WTC11 (cell line): ENCODE data around the gene CHIT1. TPM values are rescaled to one million over a fixed set of nuclear protein-coding genes. Genes with fewer than 3 reads are reported as not detected.

Experiments
- ATAC-seq: fragments of 200-7000 bp; cut with Tn5 transposase; 2 replicates; pipeline ENCODE4 v1.10.0; 2021; ENCODE audit warnings: mild to moderate bottlenecking, moderate library complexity
- CTCF ChIA-PET: fragments of 300-600 bp; sonication (Branson Sonifier 250); formaldehyde crosslinking; loops from one replicate; lab custom pipeline; 2021; ENCODE audit warnings: antibody characterized with exemption; lab: Charles Lee
- POLR2A ChIA-PET: fragments of 350-600 bp; sonication (Branson Sonifier 250); formaldehyde crosslinking; loops from one replicate; lab custom pipeline; 2021; ENCODE audit warnings: antibody characterized with exemption; lab: Charles Lee
- DNase-seq: peaks from one replicate; pipeline ENCODE4 v3.0.0; 2021; ENCODE audit warnings: low spot score
- H3K27ac Mint-ChIP-seq: 2 replicates; pipeline ENCODE4 v1.8.0; 2021; ENCODE audit warnings: mixed read lengths
- H3K27me3 Mint-ChIP-seq: 2 replicates; pipeline ENCODE4 v1.8.0; 2021; ENCODE audit warnings: low read depth, mild to moderate bottlenecking, moderate library complexity, mixed read lengths
- H3K36me3 Mint-ChIP-seq: 2 replicates; pipeline ENCODE4 v1.8.0; 2021; ENCODE audit warnings: mixed read lengths
- H3K4me1 Mint-ChIP-seq: 2 replicates; pipeline ENCODE4 v1.8.0; 2022; ENCODE audit warnings: mixed read lengths
- H3K4me3 Mint-ChIP-seq: 2 replicates; pipeline ENCODE4 v1.8.0; 2021; ENCODE audit warnings: mild to moderate bottlenecking, moderate library complexity, mixed read lengths
- H3K9me3 Mint-ChIP-seq: 2 replicates; pipeline ENCODE4 v1.8.0; 2021; ENCODE audit warnings: mixed read lengths
- ATF1 ChIP-seq: sonication (generic); formaldehyde crosslinking; IDR thresholded peaks from 2 replicates; pipeline ENCODE4 v1.8.1; 2023; ENCODE audit warnings: mild to moderate bottlenecking, moderate library complexity, missing genetic modification reagents
- ATF2 ChIP-seq: sonication (generic); formaldehyde crosslinking; IDR thresholded peaks from 2 replicates; pipeline ENCODE4 v1.8.1; 2022; ENCODE audit warnings: low read depth, missing genetic modification reagents, borderline replicate concordance
- CDX4 ChIP-seq: fragments of 250-450 bp; sonication (Bioruptor Pico); IDR thresholded peaks from 2 replicates; pipeline ENCODE4 v1.9.0; 2021; ENCODE audit warnings: moderate library complexity, mild to moderate bottlenecking, inconsistent platforms, borderline replicate concordance
- E2F4 ChIP-seq: sonication (generic); formaldehyde crosslinking; IDR thresholded peaks from 2 replicates; pipeline ENCODE4 v1.8.1; 2022; ENCODE audit warnings: low read depth, mild to moderate bottlenecking, moderate library complexity, missing genetic modification reagents, borderline replicate concordance
- ERG ChIP-seq: fragments of 250-450 bp; sonication (Bioruptor Pico); IDR thresholded peaks from 2 replicates; pipeline ENCODE4 v1.8.0; 2021; ENCODE audit warnings: mild to moderate bottlenecking
- ESRRA ChIP-seq: sonication (generic); formaldehyde crosslinking; IDR thresholded peaks from 2 replicates; pipeline ENCODE4 v1.8.1; 2022; ENCODE audit warnings: mild to moderate bottlenecking, missing genetic modification reagents, borderline replicate concordance
- KAT7 ChIP-seq: sonication (generic); formaldehyde crosslinking; IDR thresholded peaks from 2 replicates; pipeline ENCODE4 v1.8.1; 2023; ENCODE audit warnings: missing genetic modification reagents, mild to moderate bottlenecking, borderline replicate concordance
- MLX ChIP-seq: sonication (generic); formaldehyde crosslinking; IDR thresholded peaks from 2 replicates; pipeline ENCODE4 v1.8.1; 2023; ENCODE audit warnings: mild to moderate bottlenecking, missing genetic modification reagents, moderate library complexity
- NFE2L1 ChIP-seq: sonication (generic); formaldehyde crosslinking; IDR thresholded peaks from 2 replicates; pipeline ENCODE4 v1.8.1; 2023; ENCODE audit warnings: missing genetic modification reagents
- PRDM15 ChIP-seq: sonication (generic); formaldehyde crosslinking; IDR thresholded peaks from 2 replicates; pipeline ENCODE4 v1.8.0; 2022; ENCODE audit warnings: missing genetic modification reagents
- RELA ChIP-seq: sonication (generic); formaldehyde crosslinking; IDR thresholded peaks from 2 replicates; pipeline ENCODE4 v1.8.1; 2022; ENCODE audit warnings: missing genetic modification reagents, mild to moderate bottlenecking, borderline replicate concordance
- RORB ChIP-seq: fragments of 250-450 bp; sonication (Bioruptor Pico); IDR thresholded peaks from 2 replicates; pipeline ENCODE4 v1.9.0; 2021; ENCODE audit warnings: mild to moderate bottlenecking
- SOX15 ChIP-seq: fragments of 250-450 bp; sonication (Bioruptor Pico); IDR thresholded peaks from 2 replicates; pipeline ENCODE4 v1.9.0; 2021; ENCODE audit warnings: mild to moderate bottlenecking
- TCF7 ChIP-seq: sonication (generic); formaldehyde crosslinking; IDR thresholded peaks from 2 replicates; pipeline ENCODE4 v1.8.0; 2022; ENCODE audit warnings: mild to moderate bottlenecking, low read depth, missing genetic modification reagents, moderate library complexity
- USF2 ChIP-seq: sonication (generic); formaldehyde crosslinking; IDR thresholded peaks from 2 replicates; pipeline ENCODE4 v1.8.1; 2023; ENCODE audit warnings: mild to moderate bottlenecking, missing genetic modification reagents, moderate library complexity
- ZNF121 ChIP-seq: sonication (generic); formaldehyde crosslinking; IDR thresholded peaks from 2 replicates; pipeline ENCODE4 v1.8.0; 2023; ENCODE audit warnings: missing genetic modification reagents
- ZNF138 ChIP-seq: sonication (generic); formaldehyde crosslinking; conservative IDR thresholded peaks from 2 replicates; pipeline ENCODE4 v1.8.1; 2022; ENCODE audit warnings: mild to moderate bottlenecking, moderate library complexity, missing genetic modification reagents
- ZNF281 ChIP-seq: sonication (generic); formaldehyde crosslinking; IDR thresholded peaks from 2 replicates; pipeline ENCODE4 v1.8.0; 2023; ENCODE audit warnings: mild to moderate bottlenecking, missing genetic modification reagents
- ZNF423 ChIP-seq: fragments of 250-450 bp; sonication (Bioruptor Pico); IDR thresholded peaks from 2 replicates; pipeline ENCODE4 v2.1.2; 2022; ENCODE audit warnings: mild to moderate bottlenecking, moderate library complexity
- total RNA-seq: library from RNA; stranded (reverse); gene quantifications from 3 replicates; pipeline ENCODE4 v1.2.3, GENCODE V29; 2021

Gene CHIT1
- total RNA-seq, 1 experiment from 2014 or later = 0.15 TPM

- H3K9me3 Mint-ChIP-seq = no peaks in the 10 kb centered on the region
- H3K36me3 Mint-ChIP-seq = no peaks in the 10 kb centered on the region
- DNase-seq = no peak
- ATAC-seq = no peak
- H3K4me1 Mint-ChIP-seq = peaks cover 32% of the 10 kb centered on the region
- ChIA-PET POLR2A (no interaction called here), CTCF (interaction anchor here (1.3 to 2.4 kb wide), 5 partner anchors 10 to 86 kb away, joined by 3 to 14 read pairs (median 7); no protein-coding TSS in a partner anchor)
- no peak overlapping the region for H3K27ac Mint-ChIP-seq
- H3K4me3 Mint-ChIP-seq = no peak overlapping the region
- peaks cover 2% of the 10 kb centered on the region; the same call in 1 of the 2 replicates for H3K27me3 Mint-ChIP-seq
- TF ChIP-seq NFE2L1 (CRISPR knock-in tag) = no peak
- TF ChIP-seq ATF1 = no peak
These were observed 47.7 kb downstream of the CHIT1 start for GRCh38 chr1:203181586-203182386.

GRCh38 chr1:203180611-203181330, 48.7 kb downstream of the CHIT1 start:
- Mint-ChIP-seq H3K27me3 (peaks cover under 1% of the 10 kb centered on the region; the same call in 1 of the 2 replicates), H3K9me3 (no peaks in the 10 kb centered on the region), H3K4me1 (peaks cover 22% of the 10 kb centered on the region), H3K36me3 (no peaks in the 10 kb centered on the region), H3K4me3 (no peak overlapping the region), H3K27ac (no peak overlapping the region)
- ChIA-PET POLR2A (no interaction called here), CTCF (interaction anchor here (1.3 to 3.4 kb wide), 4 partner anchors 37 to 87 kb away, joined by 3 to 14 read pairs (median 6); no protein-coding TSS in a partner anchor)
- no peak for ATAC-seq
- TF ChIP-seq PRDM15 (CRISPR knock-in tag) (no peak), ZNF281 (CRISPR knock-in tag) (no peak), MLX (CRISPR knock-in tag) (no peak), E2F4 (no peak), ATF2 (no peak), RORB (CRISPR knock-in tag) (no peak), CDX4 (no peak), ZNF121 (CRISPR knock-in tag) (no peak), ZNF423 (CRISPR knock-in tag) (no peak), RELA (CRISPR knock-in tag) (no peak), USF2 (CRISPR knock-in tag) (no peak), KAT7 (CRISPR knock-in tag) (no peak), ZNF138 (CRISPR knock-in tag) (no peak), SOX15 (CRISPR knock-in tag) (no peak), ERG (CRISPR knock-in tag) (no peak), NFE2L1 (CRISPR knock-in tag) (no peak), ESRRA (no peak), TCF7 (CRISPR knock-in tag) (no peak)
- no peak for DNase-seq
